ENCODE data around the gene CAMTA1. TPM values are rescaled to one million over a fixed set of nuclear protein-coding genes. Genes with fewer than 3 reads are reported as not detected.

CAMTA1 gene
- polyA plus RNA-seq, 1 experiment: 23.1 TPM

DNA sequence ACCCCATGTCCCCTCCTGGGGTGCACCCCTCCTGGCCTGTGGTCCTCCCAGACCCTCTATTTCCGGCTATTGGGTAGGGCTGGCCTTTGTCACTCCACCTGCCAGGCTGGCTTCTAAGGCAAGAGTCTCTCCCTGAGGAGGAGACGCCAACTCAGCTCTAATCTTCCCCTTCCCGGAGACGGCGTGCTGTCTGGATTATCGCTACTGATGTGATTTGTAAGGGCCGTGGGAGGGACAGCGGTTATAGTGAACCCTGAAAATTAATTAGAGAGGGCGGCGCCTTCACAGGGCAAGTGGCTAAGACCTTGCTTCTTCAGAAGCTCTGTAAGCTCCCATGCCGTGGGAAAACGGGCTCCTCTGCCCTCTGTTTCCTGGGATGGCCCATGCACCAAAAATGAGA lies 778.9 kb downstream of the CAMTA1 start:
- Histone ChIP-seq H3K4me3 (ENCODE audit: low read depth, low read length) (no peak overlapping the region), H3K36me3 (ENCODE audit: control insufficient read depth, insufficient read depth, low read length) (no peaks in the 10 kb centered on the region), H3K27me3 (ENCODE audit: control insufficient read depth, insufficient read depth, low read length) (no peaks in the 10 kb centered on the region)
- POLR2A ChIA-PET: no interaction called here
- CTCF ChIA-PET: interaction anchor here (0.5 kb wide), 1 partner anchor 11 kb away, joined by 3 read pairs; no protein-coding TSS in a partner anchor
- TF ChIP-seq, protein P1, sequence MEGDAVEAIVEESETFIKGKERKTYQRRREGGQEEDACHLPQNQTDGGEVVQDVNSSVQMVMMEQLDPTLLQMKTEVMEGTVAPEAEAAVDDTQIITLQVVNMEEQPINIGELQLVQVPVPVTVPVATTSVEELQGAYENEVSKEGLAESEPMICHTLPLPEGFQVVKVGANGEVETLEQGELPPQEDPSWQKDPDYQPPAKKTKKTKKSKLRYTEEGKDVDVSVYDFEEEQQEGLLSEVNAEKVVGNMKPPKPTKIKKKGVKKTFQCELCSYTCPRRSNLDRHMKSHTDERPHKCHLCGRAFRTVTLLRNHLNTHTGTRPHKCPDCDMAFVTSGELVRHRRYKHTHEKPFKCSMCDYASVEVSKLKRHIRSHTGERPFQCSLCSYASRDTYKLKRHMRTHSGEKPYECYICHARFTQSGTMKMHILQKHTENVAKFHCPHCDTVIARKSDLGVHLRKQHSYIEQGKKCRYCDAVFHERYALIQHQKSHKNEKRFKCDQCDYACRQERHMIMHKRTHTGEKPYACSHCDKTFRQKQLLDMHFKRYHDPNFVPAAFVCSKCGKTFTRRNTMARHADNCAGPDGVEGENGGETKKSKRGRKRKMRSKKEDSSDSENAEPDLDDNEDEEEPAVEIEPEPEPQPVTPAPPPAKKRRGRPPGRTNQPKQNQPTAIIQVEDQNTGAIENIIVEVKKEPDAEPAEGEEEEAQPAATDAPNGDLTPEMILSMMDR (IDR thresholded peaks at IDR 0.05; ENCODE audit: insufficient read depth, low read depth, low read length): no peak
- no peak for DNase-seq (ENCODE audit: low read depth)

DNA sequence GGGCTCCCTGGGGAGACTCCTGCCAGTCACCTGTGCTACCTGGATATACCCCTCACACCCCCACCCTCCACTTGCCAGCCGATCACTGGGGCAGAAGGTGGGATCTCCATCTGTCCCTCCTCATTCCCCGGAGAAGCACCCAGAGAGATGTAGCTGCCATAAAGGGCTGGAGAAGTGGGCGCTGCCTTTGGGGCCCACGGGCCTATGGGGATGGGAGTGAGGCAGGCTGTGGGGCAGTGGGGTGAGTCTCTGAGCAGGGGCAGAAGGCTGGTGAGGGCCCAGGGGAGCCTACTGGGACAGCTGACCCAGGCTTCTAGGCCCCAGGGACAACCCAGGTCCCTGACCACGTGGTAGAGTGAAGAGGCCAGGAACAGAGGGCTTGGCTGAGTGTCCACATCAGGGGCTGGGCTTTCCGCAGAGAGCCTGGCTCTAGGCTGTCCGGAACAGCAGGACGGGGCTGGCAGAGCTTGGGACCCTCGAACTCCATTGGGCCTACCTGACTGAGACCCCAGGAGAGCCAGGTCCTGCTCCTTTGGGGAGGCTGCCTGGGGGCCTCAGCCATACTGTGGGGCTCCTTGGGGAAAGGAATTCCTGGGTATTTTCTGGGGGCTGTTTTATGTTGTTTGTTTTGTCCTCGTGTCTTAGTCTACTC lies 780.0 kb downstream of the CAMTA1 start:
- TF ChIP-seq, protein P1 (IDR thresholded peaks at IDR 0.05; ENCODE audit: insufficient read depth, low read depth, low read length): no peak
- no peak for DNase-seq (ENCODE audit: low read depth)
- Histone ChIP-seq H3K27me3 (ENCODE audit: control insufficient read depth, insufficient read depth, low read length) (no peaks in the 10 kb centered on the region), H3K36me3 (ENCODE audit: control insufficient read depth, insufficient read depth, low read length) (no peaks in the 10 kb centered on the region), H3K4me3 (ENCODE audit: low read depth, low read length) (no peak overlapping the region)
- POLR2A ChIA-PET: no interaction called here
- CTCF ChIA-PET: no interaction called here

DNA sequence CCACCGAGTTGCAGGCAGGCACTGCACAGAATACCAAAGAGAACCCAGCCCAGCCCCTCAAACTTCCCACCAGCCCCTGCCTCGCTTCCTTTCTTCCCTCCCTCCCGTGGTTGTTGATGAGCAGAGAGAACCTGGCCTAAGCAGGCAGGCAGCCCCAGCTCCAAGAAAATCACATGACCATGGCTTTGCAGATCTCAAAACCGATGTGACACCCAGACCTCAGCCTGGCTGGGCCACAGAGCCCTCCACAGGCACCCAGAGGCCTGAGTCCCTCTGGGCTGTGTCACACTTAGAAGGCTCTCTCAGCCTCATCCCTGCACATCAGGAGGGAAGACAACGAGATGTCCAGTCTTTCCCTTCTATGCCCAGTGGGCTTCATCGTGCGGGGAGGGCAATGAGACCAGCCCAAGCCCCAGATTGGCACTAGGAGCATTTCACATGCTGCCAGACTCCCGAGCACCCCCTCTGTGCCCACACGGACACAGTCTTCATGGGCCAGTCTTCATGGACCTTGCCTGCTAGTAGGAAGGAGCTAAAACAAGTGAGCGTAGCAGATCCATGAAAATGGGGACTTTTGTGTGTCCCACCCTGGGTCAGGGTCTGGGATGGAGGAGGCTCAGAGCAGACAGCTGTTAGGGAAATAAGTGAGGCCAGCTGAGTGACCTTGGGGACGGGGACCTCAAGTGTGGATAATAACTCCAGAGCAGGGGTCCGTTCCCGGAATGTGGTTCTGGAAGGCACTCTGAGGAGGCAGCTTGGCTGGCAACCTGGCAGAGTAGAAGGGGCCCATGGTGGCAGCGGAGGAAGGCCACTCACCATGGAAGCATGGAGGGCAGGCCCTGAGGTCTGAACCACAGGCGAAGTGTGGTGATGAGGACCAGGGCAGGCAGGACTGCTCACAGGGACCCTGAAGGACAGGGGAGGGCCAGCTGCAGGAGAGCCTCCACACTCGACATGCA lies 781.4 kb downstream of the CAMTA1 start:
- DNase-seq (ENCODE audit: low read depth): no peak
- ChIA-PET CTCF (no interaction called here), POLR2A (no interaction called here)
- H3K4me3 ChIP-seq (ENCODE audit: low read depth, low read length): no peak overlapping the region
- no peaks in the 10 kb centered on the region for H3K27me3 ChIP-seq (ENCODE audit: control insufficient read depth, insufficient read depth, low read length)
- no peaks in the 10 kb centered on the region for H3K36me3 ChIP-seq (ENCODE audit: control insufficient read depth, insufficient read depth, low read length)
- TF ChIP-seq, protein P1 (IDR thresholded peaks at IDR 0.05; ENCODE audit: insufficient read depth, low read depth, low read length): no peak

DNA sequence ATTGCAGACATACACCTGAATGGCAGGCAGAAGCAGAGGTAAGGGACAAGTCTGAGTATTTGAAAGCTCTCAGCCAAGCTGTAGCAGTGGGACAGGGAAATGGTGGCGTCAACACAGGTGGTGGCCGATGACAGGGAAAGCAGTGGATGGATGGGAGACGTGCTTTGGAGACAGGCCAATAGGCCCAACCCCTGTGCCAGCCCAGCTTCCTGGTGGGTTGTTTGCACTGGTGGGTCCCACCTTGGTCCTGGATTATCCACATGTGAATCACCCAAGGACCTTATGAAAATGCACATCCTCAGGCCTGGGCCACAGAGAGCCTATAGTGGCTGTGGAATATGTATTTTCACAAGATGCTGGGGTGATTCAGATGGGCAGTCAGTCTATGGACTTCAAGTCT lies 782.1 kb downstream of the CAMTA1 start:
- ChIA-PET POLR2A (no interaction called here), CTCF (no interaction called here)
- TF ChIP-seq, protein P1 (IDR thresholded peaks at IDR 0.05; ENCODE audit: insufficient read depth, low read depth, low read length): no peak
- DNase-seq (ENCODE audit: low read depth): no peak
- Histone ChIP-seq H3K4me3 (ENCODE audit: low read depth, low read length) (no peak overlapping the region), H3K27me3 (ENCODE audit: control insufficient read depth, insufficient read depth, low read length) (no peaks in the 10 kb centered on the region), H3K36me3 (ENCODE audit: control insufficient read depth, insufficient read depth, low read length) (no peaks in the 10 kb centered on the region)

DNA sequence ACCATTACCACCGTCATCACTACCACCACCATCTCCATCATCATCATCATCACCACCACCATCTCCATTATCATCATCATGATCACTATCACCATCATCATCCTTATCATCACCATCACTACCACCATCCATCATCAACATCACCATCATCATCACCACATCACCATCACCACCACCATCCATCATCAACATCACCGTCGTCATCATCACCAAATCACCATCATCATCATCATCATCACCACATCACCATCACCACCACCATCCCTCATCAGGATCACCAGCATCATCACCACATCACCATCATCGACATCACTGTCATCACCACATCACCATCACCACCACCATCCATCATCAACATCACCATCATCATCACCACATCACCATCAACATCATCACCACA lies 782.8 kb downstream of the CAMTA1 start:
- H3K4me3 ChIP-seq (ENCODE audit: low read depth, low read length): no peak overlapping the region
- TF ChIP-seq, protein P1 (IDR thresholded peaks at IDR 0.05; ENCODE audit: insufficient read depth, low read depth, low read length): no peak
- no peaks in the 10 kb centered on the region for H3K36me3 ChIP-seq (ENCODE audit: control insufficient read depth, insufficient read depth, low read length)
- POLR2A ChIA-PET: no interaction called here
- no peaks in the 10 kb centered on the region; the same call in 1 of the 2 replicates for H3K27me3 ChIP-seq (ENCODE audit: control insufficient read depth, insufficient read depth, low read length)
- no peak for DNase-seq (ENCODE audit: low read depth)
- CTCF ChIA-PET: no interaction called here
